ENCODE measurements around the gene DRAM1.

Gene DRAM1

GRCh38 chr12:101942250-101942605 is 64.8 kb downstream of the DRAM1 start:
- no peak for DNase-seq

GRCh38 chr12:101945369-101946232 is 68.2 kb downstream of the DRAM1 start:
- DNase-seq, result no peak

- DNase-seq, result no peak
Measured at GRCh38 chr12:101946233-101946611, 68.8 kb downstream of the DRAM1 start.

DNA sequence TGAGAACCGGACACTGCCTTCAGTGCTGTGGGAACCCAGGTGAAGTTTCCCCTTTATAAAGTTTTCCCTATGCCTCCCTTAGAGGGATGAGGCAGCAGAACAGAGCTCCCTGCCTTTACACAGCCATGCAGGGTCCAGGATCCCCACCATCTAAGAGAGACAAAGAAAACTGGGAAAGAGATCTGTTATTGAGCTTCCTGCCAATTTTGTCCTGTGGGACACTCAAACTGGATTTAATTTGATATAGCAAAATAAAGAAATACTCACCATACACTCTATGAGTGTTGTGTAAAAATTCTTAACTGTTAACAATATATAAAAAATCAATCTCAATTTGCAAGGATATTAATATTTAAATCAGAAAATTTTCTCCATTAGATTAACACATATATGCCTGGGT is 69.9 kb downstream of the DRAM1 start:
- DNase-seq, result no peak

DNA sequence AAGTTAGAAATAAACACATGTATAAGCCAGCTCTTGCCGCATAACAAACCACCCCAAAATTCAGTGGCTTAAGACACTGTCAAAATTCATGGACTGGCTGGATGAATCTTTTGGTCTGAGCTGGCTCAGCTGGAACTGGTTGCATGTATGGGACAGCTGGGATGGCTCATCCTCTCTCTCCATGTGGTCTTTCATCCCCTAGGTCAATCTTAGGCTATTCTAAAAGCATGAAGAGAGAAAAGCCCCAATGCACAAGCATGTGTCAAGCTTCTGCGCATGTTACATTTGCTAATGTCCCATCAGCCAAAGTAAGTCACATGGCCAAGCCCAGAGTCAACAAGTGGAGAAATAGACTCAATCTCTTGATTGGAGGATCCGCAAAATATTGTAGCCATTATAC is 71.0 kb downstream of the DRAM1 start:
- DNase-seq, result no peak

DNA sequence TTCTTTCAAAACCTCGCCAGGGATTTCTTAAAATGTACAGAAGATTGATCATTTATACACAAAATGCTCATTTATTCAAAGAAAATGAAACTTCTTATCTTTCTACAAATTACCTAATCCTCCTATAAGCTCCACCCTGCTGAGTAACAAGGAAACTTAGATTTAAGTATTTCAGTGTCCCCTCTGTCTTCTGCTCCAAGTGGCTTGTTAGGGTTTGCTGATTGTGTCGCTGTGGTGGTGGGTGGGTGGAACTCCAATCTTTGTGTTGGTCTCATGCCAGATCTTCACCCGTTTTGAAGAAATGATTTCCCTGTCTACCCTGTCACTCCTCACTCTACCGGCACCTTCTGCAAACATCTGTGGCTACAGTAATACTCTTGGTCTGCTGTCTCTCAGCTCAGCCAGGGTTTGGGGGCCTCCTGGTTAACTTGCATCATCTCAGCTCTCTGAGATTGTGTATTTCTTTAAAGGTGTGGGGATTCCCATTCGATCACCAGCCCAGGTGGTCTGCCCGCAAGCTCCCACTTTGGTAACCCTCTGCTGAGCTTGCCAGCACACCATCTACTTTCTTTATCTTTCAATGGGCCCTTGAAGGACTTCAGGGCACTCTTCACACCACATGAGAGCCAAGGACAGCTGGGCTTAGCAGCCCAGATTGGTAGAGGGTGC is 73.8 kb downstream of the DRAM1 start:
- no peak for DNase-seq

GRCh38 chr12:101954113-101954512 is 76.7 kb downstream of the DRAM1 start:
- DNase-seq, result no peak

- DNase-seq, result no peak
Measured at GRCh38 chr12:101954676-101955075, 77.3 kb downstream of the DRAM1 start.

DNA sequence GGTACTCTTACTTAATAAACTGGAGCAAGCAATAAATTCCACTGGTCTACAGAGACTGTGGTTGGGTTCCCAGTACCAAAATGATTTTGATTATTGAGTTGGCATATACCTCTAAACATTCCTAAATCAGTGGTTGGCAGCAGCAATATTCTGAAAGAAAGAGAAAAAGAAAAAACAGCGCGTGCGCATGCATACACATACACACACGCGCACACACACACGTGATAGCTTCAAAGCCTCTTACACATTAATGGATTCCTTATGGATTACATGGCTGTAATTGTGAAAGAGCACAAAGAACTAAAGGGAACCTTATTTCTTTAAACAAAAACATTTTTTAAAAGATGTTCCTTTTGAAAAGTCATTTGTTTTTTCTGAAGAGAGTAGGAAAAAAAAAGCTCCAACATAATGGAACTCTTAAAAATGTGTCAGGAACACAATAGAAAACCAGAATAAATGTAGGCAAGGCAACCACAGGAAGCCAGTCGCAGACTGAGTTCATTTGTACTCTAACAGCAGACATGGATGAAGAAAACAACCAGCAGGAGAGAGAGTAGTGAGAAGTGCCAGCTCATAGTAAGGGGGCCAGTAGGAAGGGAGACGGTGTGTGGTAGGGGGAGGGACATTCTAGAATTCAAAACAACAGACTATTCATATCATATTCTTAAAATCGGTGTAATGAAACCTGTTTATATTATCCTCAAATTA is 80.0 kb downstream of the DRAM1 start:
- DNase-seq, result no peak

DNA sequence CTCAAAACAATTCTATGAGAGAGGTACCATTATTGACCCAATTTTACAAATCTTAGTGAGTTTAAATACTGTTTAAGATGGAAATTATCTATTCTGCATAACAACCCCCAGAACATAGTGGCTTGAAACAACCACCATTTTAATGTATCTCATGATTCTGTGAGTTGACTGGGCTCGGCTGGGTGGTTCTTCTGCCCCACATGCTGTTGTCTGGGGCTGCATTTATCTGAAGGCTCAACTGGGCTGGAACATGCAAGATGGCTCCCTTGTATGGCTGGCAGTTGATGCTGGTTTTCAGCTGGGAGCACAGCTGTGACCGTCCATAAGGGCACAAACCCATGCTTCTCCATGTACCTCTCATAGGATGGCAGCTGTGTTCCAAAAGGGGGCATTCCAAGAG is 82.2 kb downstream of the DRAM1 start:
- no peak for DNase-seq

DNA sequence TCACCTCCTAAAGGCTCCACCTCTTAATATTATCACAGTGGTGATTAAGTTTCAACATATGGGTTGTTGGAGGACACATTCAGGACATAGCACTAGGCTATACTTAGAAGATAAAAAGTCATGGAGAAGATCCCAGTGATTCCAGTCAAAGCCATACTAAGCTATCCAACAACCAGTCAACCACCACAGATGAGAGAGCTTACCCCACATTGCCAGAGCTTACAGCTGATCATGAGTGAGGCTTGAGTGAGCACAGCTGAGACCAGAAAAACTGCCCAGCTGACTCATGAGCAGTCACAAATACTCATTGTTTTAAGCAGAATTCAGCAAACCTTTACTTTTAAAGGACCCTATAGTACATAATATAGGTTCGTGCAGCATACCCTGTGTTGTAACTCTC is 85.1 kb downstream of the DRAM1 start:
- no peak for DNase-seq

GRCh38 chr12:101963697-101964096 is 86.3 kb downstream of the DRAM1 start:
- DNase-seq, result no peak

GRCh38 chr12:101966496-101966895 is 89.1 kb downstream of the DRAM1 start:
- no peak for DNase-seq

GRCh38 chr12:101967506-101967905 is 90.1 kb downstream of the DRAM1 start:
- no peak for DNase-seq

DNA sequence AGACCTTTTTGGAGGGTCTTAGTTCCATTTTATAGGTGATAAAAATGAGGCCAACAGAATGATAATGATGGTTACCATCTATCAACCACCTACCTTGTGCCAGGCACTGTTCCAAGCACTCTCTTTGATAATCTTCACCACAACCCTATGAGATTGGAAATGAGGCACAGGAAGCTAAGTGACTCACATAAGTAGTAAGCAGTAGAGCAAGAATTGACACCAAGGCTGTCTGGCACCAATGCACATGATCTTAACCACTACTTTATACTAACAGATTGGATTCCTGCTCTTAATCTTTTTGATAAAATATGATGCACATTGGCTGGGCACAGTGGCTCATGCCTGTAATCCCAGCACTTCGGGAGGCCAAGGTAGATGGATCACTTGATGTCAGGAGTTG is 91.4 kb downstream of the DRAM1 start:
- no peak for DNase-seq
